D341Med (cell line): Measurements from ENCODE around the gene AGBL4.
"Not testable (repeated sequence)": the region's sequence is repeated elsewhere in the genome, so short reads cannot be mapped to it uniquely, and the experiment has no call there.

Experiments
- DNase-seq: peaks from one replicate; pipeline ENCODE4 v3.0.0; 2012; ENCODE audit warnings: low spot score

AGBL4 gene

DNA sequence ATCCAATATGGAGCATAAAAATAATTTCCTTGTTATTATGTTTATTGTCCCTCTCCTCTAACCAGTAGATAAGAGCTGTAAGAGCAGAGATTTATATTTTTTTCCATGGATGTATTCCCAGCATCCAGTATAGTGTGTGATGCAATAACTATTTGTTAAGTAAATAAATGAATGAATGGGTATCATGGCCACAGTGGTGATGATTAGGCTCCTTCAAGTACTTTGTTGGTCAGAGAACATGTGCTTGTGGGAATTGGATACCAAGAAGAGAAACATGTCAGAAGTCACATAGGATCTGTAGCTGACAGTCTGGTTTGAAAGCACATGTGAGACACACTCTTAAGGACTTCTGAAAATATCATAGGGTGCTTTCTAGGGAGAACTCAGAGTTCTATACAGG, 588.5 kb downstream of the AGBL4 start:
- no peak for DNase-seq

DNA sequence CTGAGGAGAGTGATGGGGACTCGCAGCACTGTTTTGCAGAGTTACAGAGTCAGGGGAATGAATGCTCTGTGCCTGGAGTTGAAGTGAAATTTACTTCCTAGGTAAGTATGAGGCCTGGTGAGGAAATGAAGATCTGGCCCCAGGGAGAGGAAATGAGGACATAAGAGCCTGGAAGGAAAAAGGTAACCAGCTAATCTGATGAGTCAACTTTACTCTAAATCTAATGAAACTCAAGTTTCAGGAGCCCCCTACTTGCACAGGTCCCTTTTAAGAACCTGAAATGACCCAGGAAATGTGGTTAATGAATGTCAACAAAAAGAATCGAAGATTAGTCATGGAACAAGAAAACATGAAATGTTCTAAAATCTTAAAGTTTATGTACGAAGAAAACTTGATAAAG, 599.0 kb downstream of the AGBL4 start:
- no peak for DNase-seq

DNA sequence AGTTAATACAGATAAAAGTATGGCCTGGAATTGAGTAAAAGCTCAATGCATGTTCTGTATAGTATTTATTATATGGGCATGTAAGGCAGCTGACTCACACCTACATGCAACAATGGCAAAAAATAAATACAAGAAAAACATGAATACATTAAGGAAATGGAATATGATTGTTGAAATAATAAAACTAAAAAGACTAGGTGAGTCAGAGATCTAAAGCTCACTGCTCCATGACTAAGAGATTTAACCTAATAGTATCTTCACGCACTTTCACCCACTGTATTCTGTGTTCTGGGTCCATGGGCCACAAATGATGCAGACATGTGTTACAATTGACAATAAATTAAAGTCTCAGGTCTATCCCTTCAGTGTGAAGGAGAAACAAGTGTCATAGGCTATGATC, 607.0 kb downstream of the AGBL4 start:
- DNase-seq, result no peak

DNA sequence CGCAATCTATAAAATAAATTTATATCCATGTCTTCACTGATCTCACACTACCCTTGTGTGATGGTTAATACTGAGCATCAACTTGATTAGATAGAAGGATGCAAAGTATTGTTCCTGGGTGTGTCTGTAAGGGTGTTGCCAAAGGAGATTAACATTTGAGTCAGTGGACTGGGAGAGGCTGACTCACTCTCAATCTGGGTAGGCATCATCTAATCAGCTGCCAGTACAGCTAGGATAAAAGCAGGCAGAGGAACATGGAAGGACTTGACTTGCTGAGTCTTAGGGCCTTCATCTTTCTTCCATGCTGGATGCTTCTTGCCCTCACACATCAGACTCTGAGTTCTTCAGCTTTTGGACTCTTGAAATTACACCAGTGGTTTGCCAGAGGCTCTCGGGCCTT, 615.4 kb downstream of the AGBL4 start:
- no peak for DNase-seq

DNA sequence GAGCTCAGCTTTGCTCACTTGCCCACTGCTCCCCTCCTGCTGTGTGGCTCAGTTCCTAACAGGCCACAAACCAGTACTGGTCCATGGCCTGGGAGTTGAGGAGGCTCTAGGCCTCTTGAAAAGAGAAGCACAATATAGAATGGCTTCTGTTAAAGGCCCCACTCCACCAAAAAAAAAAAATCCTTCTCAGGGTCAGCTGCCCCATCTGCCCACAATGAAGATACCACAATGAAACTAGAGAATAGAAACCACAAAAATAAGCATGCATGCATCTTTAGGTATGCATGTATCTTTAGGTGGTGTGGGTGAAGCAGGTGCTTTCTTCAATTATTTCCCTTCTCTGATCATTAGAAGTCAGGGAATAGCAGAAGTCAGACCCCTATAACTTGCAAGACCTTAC, 626.7 kb downstream of the AGBL4 start:
- DNase-seq, result no peak

DNA sequence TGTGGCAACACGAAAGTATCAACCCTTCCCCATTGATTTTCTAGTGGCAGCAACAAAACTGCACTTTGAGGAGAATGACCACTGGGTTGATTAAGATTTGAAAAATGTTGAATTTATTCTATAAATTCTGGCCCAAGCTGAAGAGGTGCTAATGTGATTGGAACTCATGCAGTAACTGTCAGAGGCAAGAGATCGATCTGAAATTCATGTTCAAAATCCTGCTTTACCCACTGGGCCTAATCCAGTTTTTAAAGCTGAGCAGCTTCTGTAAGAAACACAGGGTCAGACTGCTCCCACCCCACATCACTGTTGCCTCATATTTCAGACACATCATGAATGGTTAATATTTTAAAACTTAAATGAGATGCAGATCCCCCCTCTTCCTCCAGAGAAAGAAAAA, 629.6 kb downstream of the AGBL4 start:
- no peak for DNase-seq

DNA sequence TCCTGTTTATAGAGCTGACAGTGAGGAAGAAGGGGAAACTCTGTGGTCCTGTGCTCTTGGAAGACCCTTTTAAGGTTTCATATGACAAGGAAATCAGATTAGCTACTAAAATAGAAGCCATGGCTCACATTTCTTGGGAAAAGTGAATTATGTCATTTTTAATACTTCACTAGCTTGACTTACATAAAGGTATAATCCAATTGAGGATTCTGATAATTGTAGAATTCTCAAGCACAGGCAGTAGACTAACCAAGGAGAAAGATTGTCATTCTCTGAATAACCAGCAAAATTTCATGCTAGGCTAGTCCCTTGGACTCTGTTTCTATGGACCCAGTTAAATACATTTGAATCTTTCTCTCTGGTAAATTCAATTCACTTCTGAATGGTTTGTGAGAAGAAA, 634.1 kb downstream of the AGBL4 start:
- DNase-seq, result no peak

DNA sequence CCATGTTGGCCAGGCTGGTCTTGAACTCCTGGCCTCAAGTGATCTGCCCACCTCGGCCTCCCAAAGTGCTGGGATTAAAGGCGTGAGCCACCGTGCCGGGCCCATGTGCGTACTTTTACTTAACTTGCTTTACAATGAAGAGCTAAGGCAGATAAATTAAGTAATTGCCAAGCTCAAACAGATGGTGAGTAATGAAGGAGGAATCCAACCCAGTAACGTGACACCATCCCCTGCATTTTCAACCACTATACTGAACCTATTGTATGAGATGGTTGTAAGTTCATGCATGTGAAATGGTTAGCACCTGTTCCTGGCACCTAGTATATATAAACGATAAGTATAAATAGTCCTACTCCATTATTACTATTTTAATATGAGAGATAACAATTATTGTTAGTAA, 659.1 kb downstream of the AGBL4 start:
- DNase-seq, result peak; percentile 19

DNA sequence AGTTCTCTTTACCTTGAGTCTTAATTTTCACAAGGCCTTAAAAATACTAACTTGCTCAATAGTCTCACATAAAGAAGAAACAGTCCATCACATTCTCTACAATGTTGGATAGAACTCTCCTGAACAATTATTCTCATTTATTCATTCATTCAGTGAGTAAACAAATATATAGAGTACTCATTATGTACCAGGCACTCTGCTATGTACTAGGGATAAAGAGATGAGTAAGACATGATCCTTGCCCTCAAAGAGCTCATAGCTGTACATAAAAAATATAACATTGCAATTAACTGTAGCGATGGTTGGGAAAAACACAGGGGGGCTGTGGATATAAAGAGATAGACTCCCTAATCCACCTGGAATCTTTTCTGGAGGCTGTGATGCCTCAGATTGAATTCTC, 660.1 kb downstream of the AGBL4 start:
- no peak for DNase-seq

DNA sequence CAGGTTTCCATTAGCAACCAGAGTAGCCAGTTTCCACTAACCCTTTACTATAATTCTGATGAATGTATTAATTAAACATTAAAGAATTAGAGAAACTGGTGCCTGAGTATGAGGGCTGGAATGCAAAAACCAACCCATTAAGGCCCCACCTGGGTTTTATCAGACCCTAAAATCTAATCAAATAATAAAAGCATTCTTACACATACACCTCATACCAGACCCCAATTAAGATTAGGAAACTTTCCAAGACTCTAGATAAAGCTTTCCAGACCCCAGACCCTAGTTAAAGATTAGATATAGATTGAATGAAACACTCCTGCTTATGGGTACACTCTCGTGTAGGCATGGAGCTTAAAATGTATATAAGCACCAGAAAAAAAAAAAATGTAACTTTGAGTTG, 665.7 kb downstream of the AGBL4 start:
- DNase-seq, result no peak

DNA sequence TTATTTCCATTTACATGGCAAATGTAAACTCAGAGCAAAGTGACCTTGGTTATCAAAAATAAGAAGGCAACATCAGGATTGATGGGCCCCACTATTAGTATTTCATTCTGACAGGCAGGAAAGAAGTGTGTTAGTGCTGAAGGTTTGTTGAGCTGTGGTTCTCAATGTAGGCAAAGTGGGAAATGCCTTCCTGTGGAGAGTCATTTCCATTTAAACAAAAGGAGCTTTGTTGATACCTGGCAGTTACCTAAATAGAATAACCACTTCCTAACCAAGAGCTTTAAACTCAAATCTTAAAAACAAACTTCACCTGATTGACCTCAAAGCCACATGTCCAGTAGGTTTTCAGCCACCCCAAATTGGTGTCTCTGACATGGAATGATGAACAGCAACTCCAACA, 667.2 kb downstream of the AGBL4 start:
- DNase-seq, result no peak

DNA sequence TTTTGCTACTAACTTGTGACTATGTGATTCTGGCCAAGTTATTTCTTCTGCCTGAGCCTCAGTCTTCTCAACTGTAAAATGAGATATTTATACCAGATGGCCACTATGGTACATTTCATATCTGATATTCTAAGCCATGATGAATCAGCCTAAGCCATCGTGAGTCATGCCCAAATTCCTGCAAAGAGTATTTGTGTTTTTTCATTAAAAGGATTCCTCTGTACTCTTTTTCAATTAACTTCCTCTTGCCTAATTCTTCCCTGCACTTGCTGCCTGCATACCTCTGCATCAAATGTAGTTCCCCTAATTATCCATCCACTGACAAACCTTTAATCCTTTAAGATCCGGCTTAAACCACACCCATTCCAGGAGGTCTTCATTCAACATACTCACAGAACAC, 672.0 kb downstream of the AGBL4 start:
- peak; percentile 24 for DNase-seq

DNA sequence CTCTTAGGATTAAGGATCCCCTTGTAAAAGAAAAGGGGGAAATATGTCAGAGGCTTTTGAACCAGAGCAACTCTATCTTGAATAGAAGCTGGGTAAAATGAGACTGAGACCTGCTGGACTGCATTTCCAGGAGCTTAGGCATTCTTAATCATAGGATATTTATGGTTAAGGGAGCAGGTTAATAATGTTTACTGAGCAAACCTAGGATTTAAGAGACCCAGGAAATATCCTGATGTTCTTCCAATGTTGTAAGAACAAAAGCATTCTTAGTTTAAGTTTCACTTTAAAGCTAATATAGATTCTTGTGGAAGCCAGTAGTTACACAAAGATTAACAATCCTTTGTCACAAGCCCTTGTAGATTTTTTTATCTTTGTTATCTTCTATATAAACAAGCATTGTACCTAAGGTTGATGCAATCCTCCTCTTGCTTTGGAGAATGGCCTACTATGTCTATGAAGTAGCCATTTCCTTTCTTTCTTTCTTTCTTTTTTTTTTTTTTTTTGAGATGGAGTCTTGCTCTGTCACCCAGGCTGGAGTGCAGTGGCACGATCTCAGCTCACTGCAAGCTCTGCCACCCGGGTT, 676.9 kb downstream of the AGBL4 start:
- no peak for DNase-seq

DNA sequence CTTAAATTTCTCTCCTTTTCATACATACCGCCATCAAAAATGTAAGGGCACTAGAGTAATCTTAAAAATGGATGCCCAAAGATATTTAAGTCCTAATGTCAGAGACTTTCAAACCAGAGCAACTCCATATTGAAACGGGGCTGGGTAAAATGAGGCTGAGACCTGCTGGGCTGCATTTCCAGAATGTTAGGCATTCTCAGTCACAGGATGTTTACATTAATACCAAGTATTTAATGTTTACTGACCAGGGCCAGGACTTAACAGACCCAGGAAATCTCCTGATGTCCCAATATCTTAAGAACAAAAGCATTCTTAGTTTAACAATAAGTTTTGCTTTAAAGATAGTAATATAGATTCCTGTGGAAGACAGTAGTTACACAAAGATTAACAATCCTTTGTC, 683.2 kb downstream of the AGBL4 start:
- no peak for DNase-seq

DNA sequence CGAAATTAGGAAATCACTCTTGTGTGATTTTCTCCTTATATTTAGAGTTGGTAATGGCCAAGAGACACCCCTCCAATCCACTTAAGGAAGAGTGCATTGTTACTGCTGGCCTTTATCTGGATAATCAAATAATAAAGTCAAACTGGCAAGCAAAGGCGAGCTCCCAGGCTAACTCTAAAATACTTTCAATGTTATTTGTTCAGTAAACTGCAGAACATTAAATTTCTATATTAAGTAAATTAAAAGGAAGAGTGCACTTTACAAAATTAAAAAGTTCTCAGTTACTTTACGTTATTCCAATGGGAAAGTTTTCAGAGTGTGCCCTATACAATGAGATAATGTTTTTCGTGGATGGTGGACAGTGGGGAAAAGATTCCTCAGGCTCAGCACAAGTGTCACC, 684.7 kb downstream of the AGBL4 start:
- DNase-seq, result no peak

DNA sequence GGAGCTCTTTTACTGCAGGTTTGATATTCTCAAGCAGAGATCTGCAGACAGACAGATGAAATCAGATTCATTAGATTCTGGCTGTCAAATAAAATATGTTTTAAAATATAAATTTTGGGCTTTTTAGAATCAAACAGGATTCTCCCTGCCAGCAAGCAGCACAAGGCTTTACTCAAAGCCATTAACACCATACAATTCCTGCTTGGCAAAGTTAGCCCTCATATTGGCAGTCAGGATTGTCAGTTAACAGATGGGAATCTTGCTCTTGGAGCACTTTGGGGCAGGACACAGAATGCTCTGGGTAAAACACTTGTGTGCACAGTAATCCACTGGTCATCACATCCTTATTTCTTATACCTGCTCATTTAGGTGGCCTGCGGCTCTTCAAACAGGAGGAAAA, 686.5 kb downstream of the AGBL4 start:
- DNase-seq, result no peak

DNA sequence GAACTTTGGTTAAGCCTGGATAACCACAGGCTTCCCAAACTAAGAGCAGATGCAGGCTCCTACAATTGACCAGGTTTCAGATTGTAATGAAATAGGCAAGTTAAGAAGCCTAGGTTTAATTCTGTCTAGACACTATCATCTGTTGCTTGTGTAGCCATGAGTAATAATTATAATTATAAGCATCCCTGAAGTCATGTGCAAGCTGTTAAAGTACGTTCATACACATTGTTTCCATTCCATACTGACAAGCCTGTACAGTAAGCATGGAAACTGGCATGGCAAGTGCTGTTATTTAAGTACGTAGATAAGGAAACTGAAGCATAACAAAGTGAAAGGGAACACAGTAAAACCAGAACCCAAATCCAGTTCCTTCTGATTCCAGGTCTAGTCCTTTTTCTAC, 689.8 kb downstream of the AGBL4 start:
- DNase-seq, result no peak

DNA sequence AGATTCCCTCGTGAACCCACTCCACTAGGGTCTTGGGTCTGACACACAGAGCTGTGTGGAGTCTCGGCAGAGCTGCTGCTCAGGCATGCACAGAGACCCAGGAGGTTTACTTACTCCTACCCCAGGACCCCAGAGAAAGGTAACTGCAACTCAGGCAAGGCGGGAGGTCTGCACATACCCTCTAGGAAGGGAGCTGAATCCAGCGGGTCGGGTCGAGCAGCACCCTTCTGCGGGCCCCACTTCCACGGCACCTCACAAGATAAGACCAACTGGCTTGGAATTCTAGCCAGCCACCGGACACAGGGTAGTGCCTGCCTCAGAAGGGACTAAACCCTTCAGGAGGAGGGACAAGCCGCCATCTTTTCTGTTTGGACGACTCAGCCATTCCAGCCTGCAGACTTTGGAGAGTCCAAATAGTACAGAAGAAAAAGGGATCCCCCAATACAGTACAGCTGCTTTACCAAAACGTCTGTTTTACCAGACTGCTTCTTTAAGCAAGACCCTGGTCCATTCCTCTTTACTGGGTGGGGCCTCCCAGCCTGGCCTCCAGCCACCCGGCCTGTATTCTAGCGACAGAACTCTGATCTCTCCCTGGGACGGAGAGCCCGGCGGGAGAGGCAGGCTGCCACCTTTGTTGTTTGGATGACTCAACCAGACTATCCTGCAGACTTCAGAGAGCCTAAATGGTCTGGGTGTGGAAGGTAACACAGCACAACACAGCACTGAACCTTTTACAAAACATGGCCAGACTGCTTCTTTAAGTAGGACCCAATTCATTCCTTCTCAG, 692.5 kb downstream of the AGBL4 start:
- no peak for DNase-seq

DNA sequence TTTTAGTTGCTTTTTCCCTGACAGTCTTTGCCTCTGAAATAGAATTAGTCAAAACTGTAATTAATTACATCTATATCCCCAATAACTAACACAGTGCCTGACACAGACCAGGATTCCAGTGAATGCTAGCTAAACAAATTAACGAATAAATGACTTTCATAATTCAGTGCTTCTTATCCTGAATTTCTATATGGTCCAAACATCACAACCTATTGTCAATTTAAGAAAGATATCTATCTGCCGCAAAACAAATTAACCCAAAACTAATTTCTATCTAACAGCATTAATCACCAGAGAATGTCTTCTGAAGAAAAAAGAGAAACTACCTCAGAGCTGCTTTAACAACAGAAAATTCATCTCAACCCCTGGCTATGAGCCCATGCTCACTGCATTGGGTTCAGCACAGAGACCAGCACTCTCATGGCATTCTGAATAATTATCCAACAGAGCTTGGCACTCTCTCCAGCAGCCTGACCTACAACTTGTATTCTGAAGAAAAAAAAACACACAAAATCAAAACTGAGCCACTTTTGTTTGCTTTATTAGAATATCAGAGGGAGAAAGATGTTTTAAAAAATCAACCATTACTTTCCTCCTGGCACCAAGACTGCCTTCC, 699.7 kb downstream of the AGBL4 start:
- DNase-seq, result no peak

DNA sequence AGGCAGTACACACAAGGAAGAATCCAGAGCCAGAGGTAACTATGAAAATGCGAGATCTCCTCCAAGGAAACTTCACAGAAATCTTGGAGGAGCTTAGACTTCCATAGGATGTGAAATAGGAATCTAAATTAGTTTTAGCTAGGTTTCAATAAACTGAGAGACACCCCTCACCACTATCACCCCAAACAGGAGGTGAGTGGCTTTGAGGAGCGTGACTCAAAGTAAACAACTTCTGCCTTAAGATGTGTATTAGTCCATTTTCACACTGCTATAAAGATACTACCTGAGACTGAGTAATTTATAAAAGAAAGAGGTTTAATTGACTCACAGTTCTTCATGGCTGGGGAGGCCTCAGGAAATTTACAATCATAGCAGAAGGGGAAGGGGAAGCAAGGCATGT, 703.3 kb downstream of the AGBL4 start:
- not testable (repeated sequence) for DNase-seq

DNA sequence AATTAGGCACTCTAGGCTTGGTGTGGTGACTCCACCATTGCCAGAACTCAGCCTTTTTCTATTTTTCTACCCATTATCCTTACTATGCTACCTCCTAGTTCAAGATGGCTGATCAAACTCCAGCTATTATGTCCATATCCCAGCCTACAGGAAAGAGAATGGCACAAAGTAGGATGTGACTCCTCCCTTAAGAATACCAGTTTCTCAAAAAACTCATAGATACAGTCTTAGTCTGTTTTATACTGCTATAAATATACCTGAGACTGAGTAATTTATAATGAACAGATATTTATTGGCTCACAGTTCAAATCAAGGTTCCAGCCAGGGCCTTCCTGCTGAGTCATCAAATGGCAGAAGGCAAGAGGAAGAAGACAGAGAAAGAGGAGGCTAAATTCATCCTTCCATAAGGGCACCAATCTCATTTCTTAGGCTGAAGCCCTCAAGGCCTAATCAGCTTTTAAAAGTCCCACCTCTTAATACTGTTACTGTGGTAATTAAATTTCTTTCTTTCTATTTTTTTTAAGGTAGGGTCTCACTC, 704.3 kb downstream of the AGBL4 start:
- no peak for DNase-seq

DNA sequence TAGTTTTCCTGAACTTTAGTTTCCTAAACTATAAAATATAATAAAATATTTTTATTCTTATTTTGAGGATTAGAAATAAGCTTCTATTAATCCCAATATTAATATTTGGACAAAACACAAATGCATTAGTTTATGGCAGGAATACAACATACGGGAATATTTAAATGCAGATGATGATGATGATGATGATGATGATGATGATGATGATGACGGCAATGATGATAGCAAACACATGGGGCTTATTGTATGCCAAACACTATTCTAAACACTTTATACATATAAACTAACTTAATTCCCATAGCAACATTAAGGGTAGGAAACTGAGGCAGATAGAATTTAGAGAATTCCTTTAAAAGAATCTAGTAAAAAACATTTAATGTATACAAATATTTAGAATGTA, 705.5 kb downstream of the AGBL4 start:
- DNase-seq, result no peak

DNA sequence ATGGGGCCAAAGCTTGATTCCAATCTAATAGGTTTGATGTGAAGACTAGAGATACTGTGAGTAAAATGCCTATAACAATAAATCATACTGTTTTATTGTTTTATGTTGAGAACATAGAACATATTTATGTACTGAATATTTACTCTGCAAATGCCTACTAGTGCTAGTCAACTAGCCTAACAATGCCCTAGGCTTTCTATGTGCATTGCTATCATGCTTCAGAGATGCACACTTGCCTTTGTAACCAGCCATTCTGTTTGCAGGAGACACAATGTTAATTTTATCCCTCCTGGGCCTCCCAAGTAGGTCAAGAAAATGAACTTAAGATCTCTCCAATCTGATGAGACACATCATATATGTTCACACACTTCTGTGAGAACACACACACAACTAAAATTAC, 716.3 kb downstream of the AGBL4 start:
- DNase-seq, result no peak
